Nephron (organoid): ENCODE results near the gene FSD1L.

Experiments
- H3K27ac Mint-ChIP-seq, 3 experiments: 2 replicates each; pipeline ENCODE4 v1.8.0; 2020; ENCODE audit warnings: mixed read lengths in 3 of 3, mild to moderate bottlenecking in 2 of 3, moderate library complexity in 1 of 3
- H3K27me3 Mint-ChIP-seq: 2 replicates; pipeline ENCODE4 v1.8.0; 2021; ENCODE audit warnings: low read depth, mild to moderate bottlenecking, moderate library complexity, mixed read lengths
- H3K36me3 Mint-ChIP-seq: 2 replicates; pipeline ENCODE4 v1.8.0; 2020; ENCODE audit warnings: low read depth, mixed read lengths
- H3K4me1 Mint-ChIP-seq: 2 replicates; pipeline ENCODE4 v1.8.0; 2020; ENCODE audit warnings: mixed read lengths
- H3K4me3 Mint-ChIP-seq, 3 experiments: 2 replicates each; pipeline ENCODE4 v1.8.0; 2020; ENCODE audit warnings: mild to moderate bottlenecking in 3 of 3, mixed read lengths in 3 of 3, moderate library complexity in 2 of 3
- H3K9me3 Mint-ChIP-seq: 2 replicates; pipeline ENCODE4 v1.8.0; 2020; ENCODE audit warnings: mixed read lengths
- TF ChIP-seq, protein P1 (sequence below), 3 experiments: fragments of 200-600 bp; sonication (generic); IDR thresholded peaks; one replicate each; pipeline ENCODE4 v1.5.0; 2021; ENCODE audit warnings: antibody characterized with exemption in 3 of 3; ENCODE audit not compliant: unreplicated experiment in 3 of 3

FSD1L gene

DNA sequence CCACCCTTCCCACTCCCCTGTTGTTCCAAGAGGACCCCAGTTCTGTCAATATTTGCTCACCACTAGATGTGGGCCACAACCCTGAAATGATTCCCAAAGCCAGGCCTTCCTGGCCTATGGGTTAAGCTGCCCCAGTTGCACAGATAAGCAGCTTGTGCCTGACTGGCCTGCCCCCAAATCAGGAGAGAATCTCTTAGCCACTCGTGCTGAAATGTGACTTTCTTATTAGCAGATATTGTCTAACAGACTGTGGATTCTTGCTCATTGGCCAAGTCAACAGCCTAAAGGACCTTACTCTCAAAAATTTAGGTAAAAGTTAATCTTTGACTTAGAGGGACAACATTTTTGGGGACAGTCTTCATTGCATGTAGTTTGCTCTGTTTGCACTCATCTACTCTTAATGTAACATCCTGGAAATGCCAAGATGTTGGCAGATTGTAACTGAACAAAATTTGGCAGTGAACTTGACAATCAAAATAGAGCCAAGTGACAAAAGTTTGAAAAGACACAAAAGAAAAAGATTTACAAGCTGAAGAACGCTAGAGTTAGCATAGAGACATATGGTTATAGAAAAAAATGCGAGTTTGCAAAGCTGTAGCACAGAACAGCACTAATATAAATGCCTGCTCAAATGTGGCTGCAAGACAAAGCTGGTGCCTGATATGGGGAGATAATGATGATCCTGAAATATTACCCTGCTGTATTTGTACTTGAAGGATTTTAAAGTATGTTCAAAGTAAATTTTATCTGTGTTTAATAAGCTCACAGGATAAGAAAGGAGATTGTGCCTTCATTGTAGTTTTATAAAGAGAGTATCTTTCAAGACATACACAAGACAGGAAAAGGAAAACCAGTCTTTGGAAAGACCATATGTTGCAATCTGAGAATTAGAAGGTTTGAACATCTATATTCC is 29.0 kb upstream of the FSD1L start:
- Mint-ChIP-seq H3K27ac (no peak overlapping the region), H3K36me3 (no peaks in the 10 kb centered on the region), H3K9me3 (no peaks in the 10 kb centered on the region), H3K4me1 (peaks cover 8% of the 10 kb centered on the region), H3K27me3 (no peaks in the 10 kb centered on the region), H3K4me3 (no peak overlapping the region)
- TF ChIP-seq, protein P1, sequence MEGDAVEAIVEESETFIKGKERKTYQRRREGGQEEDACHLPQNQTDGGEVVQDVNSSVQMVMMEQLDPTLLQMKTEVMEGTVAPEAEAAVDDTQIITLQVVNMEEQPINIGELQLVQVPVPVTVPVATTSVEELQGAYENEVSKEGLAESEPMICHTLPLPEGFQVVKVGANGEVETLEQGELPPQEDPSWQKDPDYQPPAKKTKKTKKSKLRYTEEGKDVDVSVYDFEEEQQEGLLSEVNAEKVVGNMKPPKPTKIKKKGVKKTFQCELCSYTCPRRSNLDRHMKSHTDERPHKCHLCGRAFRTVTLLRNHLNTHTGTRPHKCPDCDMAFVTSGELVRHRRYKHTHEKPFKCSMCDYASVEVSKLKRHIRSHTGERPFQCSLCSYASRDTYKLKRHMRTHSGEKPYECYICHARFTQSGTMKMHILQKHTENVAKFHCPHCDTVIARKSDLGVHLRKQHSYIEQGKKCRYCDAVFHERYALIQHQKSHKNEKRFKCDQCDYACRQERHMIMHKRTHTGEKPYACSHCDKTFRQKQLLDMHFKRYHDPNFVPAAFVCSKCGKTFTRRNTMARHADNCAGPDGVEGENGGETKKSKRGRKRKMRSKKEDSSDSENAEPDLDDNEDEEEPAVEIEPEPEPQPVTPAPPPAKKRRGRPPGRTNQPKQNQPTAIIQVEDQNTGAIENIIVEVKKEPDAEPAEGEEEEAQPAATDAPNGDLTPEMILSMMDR (IDR thresholded peaks at IDR 0.05; ENCODE audit: unreplicated experiment in 3 of 3) = no peak

DNA sequence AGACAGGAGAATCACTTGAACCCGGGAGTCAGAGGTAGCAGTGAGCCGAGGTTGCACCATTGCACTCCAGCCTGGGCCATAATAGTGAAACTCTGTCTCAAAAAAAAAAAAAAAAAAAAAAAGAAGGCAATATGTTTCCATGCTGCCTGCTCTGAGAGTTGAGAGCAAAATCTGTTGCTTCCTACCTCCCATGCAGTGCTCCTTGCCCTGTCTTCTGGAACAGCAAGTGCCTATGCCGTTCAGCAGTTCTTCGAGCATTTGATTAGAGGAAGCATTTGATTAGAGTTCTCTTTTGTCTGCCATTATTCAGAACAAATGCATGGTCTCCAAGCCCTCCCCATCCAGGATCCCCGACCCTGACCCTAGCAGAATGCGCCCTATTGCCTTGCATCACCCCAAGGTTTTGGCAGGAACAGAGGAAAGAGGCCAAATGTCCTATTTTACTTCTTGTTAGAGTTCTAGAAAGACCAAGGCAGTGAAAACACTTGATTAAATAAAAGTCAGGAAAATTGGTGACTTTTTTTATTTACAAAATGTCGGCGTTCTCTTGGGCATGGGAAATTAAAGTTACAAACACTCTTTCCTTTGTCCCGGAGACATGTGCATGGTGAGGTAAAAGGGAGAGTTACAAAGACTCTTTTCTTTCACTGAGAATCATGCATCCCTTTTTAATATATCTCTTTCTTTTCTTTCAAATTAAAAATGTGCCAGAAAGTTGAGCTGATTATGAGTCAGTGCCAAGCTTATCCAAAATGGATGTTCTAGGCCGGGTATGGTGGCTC is 27.8 kb upstream of the FSD1L start:
- Mint-ChIP-seq H3K4me3 (no peak overlapping the region), H3K4me1 (peaks cover 5% of the 10 kb centered on the region), H3K9me3 (no peaks in the 10 kb centered on the region), H3K36me3 (no peaks in the 10 kb centered on the region), H3K27me3 (no peaks in the 10 kb centered on the region), H3K27ac (no peak overlapping the region)
- TF ChIP-seq, protein P1 (IDR thresholded peaks at IDR 0.05; ENCODE audit: unreplicated experiment in 3 of 3) = no peak

DNA sequence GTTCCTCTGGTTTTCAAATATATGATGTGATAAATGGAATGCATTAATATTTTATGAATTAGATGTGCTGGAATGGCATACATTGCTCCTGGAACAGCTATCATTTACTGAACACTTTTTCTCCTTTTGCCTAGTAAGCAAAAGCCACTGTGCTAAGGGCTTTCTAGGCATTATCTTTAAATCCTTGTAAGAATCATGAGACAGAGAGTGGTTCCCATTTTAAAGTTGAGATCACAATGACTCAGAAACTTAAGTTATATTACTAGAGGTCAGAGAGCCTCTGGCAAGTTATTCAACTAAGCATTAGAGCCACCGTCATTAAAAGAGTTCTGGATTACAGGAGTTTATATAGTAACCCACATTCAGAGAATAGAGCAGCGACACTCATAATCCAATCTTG is 26.7 kb upstream of the FSD1L start:
- Mint-ChIP-seq H3K27ac (no peak overlapping the region), H3K9me3 (no peaks in the 10 kb centered on the region), H3K36me3 (no peaks in the 10 kb centered on the region), H3K27me3 (no peaks in the 10 kb centered on the region), H3K4me1 (no peaks in the 10 kb centered on the region), H3K4me3 (no peak overlapping the region)
- TF ChIP-seq, protein P1 (IDR thresholded peaks at IDR 0.05; ENCODE audit: unreplicated experiment in 3 of 3) = no peak

DNA sequence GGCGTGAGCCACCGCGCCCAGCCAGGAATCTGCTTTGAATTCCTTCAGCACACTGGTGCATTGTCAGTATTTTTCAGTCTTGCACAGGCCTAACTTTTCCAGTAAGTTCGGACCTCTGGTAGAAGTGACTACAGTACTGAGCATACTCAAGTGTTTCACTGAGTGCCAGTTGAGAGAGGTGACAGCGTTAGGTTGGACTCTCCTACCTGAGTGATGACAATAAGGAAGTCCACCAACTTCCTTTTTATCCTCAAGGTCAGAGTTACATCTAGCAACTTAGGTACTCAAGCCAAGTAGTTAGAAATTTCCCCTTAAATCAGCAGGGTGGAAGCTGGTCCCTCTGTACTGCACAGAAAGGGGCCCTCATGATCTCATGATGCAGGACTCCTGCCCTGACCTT is 26.0 kb upstream of the FSD1L start:
- no peaks in the 10 kb centered on the region for H3K27me3 Mint-ChIP-seq
- no peak overlapping the region for H3K27ac Mint-ChIP-seq
- no peaks in the 10 kb centered on the region for H3K4me1 Mint-ChIP-seq
- H3K4me3 Mint-ChIP-seq = no peak overlapping the region
- no peaks in the 10 kb centered on the region for H3K36me3 Mint-ChIP-seq
- no peaks in the 10 kb centered on the region for H3K9me3 Mint-ChIP-seq
- TF ChIP-seq, protein P1 (IDR thresholded peaks at IDR 0.05; ENCODE audit: unreplicated experiment in 3 of 3) = no peak

DNA sequence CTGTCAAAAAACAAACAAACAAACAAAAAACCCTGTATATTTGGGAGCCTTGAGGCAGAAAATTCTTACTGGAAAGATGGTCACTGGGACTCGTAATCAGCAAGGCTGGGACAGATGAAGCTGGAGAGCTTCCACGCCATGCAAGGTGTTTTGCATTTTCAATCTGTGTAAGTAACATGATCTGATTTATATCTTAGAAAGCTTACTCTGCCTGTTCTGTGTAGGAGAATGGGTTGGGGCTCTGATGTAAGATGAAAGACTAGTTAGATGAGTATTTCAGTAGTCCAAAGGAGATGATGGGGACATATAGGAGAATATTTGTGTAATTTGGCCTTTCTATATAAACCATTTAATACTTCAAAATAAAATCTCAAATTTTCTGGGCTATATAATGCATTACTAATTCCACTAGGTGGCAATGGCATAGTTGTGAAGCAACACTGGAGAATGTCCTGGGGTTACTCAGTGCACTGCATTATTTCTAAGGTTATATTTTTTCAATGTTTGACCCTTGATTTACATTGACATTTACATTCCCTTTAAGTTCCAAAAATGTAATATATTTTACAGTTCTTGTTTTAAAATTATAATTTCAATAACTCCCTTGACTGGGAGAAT is 21.9 kb upstream of the FSD1L start:
- H3K27ac Mint-ChIP-seq = no peak overlapping the region
- H3K36me3 Mint-ChIP-seq = no peaks in the 10 kb centered on the region
- no peaks in the 10 kb centered on the region for H3K27me3 Mint-ChIP-seq
- TF ChIP-seq, protein P1 (IDR thresholded peaks at IDR 0.05; ENCODE audit: unreplicated experiment in 3 of 3) = peak; percentile 47 to 66 (median 53)
- no peaks in the 10 kb centered on the region for H3K4me1 Mint-ChIP-seq
- H3K4me3 Mint-ChIP-seq = no peak overlapping the region
- no peaks in the 10 kb centered on the region for H3K9me3 Mint-ChIP-seq
